ENCODE results near the gene CAMKMT.

The CAMKMT gene

DNA sequence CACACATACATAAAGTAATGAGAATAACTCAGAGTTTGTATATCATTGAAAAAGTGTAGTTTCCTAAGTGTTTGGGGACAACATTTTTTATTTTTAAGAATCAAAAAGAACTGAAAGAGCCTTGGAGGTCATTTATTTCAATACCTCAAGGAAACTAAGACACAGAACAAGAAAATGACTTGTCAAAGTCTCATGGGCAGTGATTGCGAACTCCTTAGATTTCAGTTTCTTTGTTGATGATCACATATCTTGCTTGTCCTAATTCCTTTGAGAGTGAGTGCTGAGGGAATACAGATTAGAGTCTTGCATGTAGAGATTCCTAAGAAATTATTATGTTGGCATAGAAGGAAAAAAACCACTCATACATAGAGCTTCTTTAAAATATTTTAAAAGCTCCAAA is 243.8 kb downstream of the CAMKMT start:
- no peak for DNase-seq

DNA sequence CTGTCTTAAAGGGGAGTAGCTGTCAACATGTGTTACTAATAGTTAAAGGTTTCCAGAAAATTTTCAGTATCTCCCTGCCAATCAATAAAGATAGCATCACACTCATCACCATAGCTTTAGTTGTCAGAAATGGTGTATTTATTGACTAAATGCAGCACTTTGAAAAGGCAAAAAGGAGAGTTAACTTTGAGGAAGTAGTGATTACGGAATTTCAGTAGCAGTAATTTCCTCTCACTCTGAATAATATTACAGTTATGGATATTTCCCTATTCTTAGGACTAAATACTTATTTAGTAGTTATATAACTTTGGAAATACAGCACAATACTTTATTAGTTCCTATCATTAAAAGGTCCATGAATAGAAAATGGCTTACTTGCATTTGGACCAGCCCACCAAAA is 250.5 kb downstream of the CAMKMT start:
- DNase-seq: no peak

DNA sequence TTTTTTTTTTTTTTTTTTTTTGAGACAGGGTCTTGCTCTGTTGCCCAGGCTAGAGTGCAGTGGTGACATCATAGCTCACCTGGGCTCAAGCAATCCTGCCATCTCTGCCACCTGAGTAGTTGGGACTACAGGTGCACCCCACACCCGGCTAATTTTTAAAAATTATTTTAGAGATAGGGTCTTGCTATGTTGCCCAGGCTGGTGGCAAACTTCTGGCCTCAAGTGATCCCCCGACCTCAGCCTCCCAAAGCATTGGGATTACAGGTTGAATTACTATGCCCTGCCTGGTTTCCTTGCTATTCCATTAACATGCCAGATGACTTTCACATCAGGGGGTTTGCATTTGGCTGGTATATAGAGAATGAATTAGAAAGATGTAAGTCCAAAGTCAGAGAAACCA is 253.2 kb downstream of the CAMKMT start:
- DNase-seq: no peak

DNA sequence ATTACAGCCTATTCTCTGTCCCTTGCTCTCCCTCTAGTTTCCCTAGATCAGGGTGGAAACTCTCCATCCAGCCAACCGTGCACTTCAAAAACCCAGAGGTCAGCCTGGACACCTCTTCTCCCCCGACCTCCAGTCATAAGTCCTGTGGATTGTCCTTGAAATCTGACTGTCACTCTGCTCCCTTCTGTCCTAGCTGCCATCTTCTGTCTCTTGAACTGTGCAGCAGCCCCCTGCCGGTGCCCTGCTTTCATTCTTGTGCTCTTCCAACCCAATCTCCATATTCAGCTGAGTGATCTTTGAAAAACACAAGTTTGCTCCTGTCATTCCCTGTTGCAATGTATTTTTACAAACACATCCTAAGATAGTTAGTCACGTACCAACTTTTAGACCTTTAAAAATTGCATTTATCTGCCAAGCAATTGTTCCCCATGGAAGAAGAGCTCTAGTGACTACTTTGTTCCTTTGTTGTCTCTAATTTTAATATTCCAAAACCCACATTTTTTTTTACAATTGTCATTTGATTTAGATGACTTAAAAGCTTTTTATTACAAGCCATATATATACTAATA is 254.3 kb downstream of the CAMKMT start:
- DNase-seq: no peak

DNA sequence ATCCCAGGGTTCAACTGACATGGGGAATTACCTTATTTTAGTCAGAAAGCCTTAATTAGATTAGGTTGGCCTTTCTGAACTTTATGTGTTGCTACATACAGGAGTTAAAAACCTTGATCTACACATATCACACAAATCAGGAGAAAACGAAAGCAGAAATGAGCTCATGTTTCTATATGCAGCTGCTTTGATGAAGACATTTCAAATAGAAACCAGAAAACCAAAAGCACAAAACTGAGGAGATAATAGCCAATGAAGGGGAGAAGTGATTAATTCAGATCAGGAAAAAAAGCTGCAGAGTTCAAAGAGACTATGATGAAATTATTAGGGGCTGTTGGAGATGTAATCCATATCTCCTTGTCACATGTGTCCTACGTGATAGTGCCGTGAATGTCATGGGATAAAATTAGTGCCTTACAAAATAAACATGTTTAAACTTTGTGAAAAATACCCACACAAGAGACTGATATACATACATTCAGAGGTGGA is 255.0 kb downstream of the CAMKMT start:
- DNase-seq: peak; percentile 61

DNA sequence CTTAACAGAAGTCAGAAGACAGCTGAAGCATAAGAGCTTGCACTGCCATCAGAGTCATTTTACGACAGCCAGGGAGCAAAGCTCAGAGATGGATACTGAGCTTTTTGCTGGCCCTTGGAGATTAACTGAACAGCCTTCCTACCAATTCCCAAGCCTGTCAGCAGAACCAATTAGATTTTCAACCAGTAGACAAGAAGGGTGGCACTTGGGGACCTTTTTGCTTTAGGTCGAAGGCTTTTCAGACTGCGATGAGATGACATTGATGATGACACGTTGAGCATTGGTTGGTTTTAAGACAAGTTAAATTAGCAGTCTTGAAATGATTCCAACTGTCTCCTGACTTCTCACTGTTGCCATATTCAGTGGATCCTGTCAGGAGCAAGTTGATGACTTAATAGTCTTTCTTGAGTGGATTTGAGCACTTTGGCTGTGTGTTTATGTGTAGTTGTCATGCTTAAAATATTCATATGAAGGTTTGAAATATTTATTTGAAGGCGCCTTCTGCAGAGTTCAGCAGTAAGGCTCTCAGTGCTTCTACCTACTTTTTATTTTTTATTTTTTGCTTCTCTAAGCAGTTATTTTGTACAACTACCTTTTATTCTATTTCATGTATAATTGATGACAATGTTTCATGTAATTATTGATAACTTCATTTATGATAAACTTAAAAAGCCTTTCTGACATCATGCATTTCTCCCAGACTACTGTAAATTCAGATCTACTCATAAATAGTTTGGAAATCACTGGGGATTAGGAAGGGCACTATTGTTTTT is 256.7 kb downstream of the CAMKMT start:
- DNase-seq: no peak

DNA sequence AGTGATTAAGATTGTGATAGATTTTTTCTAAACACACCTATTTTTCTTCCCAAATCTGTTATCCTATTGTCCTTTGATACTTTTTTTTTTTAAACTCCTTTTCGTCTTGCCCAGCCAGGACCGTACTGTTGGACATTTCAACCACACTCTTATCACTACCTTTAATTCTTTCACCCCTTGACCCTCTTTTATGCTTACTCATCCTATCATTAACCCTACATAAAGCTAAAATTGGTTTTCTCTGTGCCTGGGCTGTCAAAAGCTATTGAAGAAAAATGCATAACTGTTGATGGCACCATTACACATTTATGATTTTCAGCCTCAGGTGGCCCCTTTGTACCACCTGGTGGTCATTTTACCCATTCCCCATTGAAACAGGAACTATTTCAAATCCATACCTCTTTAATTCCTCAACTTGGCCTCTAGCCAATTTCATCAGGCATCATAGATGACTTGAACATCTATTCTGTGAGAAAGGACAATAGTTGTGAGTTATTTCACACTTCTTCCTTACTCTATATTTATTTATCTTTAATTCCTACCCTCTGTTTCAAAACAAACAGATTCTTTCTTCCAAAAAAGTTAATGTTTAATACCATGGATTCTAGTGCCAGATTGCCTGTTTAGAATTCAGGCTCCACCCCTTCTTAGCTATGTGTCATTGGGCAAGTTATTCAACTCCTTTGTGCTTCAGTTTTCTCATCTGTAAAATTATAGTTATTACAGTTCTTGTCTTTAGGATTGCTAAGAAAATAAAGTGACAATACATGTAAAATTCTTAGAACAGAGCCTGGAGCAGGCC is 258.6 kb downstream of the CAMKMT start:
- DNase-seq: no peak

DNA sequence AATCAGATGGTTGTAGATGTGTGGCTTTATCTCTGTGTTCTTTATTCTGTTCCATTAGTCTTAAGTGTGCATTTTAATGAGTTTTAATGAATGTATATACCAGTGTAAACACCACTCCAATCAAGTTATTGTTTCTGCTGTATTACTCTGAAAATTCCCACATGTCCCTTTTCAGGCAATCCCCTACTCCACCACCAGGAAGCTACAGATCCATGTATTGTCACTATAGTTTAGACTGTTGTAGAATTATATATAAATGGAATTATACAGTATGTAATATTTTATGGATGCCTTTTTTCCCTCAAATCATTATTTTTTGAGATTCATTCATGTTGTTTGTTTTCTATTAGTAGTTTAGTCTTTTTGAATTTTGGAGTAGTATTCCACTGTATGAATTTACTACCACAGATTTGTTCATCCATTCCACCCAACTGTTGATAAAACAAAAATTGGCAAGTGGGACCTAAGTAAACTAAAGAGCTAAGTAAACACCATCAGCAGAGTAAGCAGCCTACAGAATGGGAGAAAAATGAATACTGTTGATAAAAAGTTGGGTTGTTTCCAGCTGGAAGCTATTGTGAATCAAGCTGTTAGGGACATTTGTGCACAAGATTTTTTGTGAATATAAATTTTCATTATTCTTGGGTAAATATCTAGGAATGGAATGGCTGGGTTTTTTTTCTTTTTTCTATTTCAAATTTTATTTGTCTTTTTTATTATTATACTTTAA is 262.0 kb downstream of the CAMKMT start:
- no peak for DNase-seq

DNA sequence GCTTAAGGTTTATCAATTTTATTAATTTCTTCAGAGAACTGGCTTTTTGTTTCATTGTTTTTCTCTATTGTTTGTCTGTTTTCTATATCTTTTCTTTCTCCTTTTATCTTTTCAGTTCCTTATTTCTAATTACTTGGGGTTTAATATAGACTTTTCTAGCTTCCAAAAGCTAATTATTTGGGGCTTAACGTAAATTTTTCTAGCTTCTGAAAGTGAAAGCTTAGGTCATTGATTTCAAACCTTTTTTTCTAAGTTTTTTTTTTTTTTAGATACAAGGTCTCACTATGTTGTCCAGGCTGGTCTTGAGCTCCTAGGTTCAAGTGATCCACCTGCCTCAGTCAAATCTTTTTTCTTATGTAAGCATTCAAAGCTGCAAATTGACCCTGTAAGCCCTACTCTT is 266.6 kb downstream of the CAMKMT start:
- DNase-seq: no peak

DNA sequence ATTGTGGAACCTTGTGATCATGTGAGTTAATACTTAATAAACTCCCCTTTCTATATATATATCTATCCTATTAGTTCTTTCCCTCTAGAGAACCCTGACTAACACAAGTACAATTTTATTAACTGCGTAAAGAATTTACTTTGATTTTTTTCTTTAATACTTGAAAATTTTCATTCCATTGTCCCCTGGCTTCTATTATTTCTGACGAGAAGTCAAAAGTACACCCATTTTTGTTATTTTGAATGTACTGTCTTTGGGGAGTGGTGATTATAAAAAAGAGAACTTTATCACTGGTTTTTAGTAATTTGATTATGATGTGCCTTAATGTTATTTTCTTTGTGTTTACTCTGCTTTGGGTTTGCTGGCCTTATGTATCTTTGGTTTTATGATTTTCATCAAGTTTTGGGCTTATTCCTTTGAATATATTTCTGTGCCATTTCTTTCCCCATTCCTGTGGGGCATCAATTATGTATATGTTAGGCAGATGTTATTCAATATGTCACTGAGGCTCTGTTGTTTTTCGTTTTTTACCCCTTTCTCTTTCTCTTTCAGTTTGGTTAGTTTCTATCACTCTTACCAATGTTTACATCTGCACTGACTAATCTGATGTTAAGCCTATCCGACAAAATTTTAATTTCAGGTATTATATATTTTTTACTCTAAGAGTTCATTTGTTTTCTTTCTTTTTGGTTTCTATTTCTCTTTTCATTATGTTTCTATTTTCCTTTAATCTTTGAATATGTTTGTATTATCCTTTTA is 271.4 kb downstream of the CAMKMT start:
- DNase-seq: no peak

DNA sequence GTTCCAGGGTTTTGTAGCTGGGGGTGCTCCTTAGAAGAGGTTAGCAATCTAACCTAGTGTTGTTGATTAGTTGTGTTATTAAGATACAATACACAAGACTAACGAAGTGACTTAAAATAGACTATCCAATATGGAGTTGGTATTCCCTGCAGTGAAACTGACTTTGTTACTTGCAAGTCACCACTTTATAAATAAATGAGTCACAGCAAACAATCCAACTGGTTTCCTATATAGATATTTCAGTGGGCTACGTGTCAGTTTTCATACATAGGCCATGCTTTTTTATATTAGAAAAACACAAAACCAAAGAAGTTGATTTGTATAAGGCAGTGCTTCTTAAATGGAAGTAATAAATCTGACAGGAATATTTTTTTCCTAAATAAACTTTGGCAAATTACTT is 274.0 kb downstream of the CAMKMT start:
- DNase-seq: no peak

DNA sequence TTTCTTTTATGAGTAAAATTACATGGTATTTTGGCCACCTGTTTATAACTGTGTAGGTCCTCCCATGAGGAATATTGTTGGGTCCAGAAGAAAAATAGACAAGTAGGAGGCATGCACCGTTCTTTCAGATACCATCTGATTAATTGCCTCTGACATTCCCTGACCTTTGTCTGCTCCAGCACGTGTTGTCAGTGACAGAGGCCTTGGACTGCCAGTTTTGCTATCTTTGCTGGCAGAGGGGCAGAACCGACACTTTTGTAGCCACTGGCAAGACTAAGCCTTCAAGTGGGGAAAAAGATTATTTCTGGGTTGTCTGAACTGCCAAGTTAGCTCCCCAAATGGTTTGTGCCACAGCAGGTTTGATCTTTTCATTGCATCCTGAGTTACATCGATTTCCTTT is 276.9 kb downstream of the CAMKMT start:
- no peak for DNase-seq

DNA sequence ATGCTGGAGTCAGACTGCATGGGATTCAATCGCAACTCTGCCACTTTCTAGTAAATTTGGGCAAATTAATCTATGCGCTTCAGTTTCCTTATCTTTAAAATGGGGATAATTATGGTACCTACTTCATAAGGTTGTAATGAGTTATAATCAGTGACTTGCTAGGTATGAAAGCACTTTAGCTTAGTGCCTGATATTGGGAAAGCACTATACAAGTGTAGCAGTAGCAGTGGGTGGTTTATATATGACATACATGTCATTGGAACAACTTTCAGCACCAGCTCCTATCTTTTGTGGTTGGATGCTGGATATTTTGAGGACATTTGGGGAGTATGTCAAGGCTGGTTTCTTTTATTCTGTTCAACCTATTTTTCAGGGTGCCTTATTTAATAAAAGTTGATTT is 277.7 kb downstream of the CAMKMT start:
- no peak for DNase-seq

DNA sequence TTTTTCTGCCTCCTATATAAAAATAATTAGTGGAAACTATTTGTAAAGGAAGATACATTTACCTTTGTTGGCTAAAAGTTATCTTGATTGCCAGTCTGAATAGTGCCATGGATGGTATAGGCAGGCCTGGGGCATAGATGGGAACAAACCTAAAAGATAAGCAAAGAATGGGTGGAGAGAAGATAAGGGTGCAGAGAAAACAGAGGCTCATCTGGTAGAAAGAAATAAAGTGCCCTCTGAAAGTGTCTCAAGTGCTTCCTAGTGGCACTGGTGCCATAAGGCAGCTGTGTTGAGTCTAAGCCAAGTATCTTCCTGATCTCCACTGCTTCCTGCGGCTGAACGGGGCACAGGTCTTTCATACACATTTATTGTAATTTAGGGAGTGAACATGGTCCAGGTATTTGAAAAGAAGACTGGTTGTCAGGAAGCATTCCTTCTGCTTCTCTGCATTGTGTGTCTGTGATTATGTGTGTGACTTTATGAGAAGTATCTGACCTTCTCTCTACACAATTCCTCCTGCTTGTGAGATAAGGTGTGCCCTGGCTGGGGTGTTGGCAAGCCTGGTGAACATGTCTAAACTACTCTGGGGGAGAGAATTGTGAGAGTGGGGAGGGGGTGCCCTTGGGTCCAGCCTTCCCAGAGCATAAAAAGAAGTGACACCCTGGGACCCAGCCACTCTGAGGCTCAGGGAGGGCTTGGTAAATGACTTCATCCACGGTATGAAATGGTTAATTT is 280.5 kb downstream of the CAMKMT start:
- no peak for DNase-seq

DNA sequence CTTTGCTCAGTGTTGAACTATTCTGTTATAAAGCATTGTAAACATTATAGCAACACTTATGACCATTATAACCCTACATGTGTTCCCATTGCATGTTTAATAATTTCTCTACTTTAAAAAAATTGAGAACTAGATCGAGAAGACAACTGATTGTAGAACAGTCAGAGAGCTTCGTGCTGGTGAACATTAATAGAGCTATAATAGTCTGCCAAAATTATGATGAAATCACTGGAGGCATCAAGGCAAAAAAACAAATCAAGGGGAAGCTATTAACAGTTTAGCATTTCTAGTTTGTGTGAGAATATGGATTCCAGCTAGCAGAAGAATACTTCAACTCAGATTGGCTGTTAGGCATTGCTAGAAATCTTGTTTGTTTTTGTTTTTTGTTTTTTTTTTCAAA is 284.2 kb downstream of the CAMKMT start:
- no peak for DNase-seq

DNA sequence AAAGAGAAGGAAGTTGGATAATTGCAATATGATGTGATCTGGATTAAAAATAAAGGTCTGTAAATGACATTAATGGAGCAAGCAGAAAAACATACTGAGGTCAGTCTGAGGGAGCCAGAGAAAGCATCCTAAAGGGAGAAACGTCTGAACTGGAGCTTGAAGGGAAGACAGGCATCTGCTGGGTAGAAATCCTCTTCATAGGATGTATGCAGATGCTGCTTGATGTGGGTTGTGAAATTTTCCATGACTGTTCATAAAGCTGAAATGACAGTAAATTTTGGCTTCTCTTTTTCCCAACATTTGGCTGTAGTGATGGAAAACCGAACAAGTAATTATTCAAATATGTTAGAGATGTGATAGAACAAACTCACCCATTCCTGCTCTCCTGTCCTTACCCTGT is 287.6 kb downstream of the CAMKMT start:
- no peak for DNase-seq

DNA sequence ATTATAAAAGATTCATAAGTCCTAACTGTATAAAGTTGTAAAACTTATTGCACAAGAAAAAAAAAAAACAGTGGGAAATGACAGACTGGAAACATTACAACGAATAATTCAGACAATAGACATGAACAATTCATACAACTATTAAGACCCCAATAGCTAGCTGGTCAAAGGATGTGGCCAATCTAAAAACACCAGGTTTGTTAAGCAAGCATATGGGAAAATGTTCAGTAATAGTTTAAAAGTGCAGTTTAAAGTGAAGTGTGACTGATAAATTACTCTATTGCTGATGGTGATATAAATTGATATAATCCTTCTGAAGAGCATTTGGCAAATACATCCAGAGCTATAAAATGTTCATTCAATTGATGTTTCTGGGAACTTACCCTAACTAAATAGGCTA is 289.0 kb downstream of the CAMKMT start:
- DNase-seq: no peak

DNA sequence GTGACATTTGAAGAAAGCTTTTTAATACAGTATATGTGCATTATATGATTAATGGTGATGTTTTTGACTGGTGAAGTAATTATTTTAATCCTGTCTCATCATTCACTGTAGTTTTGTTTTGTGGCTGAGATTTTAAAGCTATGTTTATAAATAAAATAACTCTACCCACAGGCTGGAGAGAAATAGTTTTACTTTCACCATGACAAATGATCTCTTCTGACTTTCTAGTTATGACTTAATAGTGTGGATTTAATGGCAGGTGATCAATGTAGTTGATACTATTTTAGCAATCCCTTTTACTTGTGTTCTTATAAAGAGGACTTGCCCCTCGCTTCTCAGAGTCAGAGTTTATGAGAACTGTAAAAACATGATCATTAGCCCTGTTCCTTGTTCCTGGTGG is 290.2 kb downstream of the CAMKMT start:
- peak; percentile 6 for DNase-seq

DNA sequence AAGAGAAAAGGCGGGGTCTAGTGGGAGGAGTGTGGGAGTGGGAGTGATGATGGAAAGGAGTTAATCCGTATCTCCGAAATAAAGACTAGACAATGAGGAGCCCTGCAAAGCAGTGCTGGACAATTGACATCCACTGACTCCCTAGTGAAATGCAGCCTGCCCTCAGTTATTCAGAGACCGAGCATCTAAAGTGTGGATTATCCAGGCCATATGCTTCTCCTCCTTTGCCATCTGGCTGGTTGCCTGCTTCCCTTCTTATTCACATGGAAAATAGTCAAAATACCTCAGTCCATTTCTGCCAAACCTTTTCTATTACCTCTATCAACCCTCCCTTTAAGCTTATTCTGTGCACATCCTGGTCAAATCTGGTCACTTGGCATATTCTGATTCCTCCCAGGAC is 291.0 kb downstream of the CAMKMT start:
- DNase-seq: no peak

DNA sequence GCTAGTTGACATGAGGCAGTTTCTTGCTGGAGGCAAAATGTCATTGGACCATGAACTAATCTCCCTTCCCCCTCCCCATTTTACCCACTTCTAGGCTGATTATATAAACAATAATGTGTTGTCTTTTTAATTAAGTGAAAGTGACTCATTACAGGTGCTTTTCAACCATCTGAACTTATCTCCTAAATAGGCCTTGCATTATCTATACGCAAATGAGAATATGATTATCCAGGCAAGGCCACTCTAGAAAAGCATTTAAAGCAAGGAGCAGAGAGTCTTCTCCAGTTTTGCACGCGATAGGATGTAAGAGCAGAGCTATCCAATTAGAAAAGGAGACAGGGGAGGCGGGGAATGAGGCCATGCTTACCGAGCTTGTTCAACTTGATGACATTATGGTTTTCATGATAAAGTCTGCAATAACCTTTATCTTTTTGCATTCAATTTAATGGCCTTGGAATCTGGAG is 293.7 kb downstream of the CAMKMT start:
- DNase-seq: no peak

DNA sequence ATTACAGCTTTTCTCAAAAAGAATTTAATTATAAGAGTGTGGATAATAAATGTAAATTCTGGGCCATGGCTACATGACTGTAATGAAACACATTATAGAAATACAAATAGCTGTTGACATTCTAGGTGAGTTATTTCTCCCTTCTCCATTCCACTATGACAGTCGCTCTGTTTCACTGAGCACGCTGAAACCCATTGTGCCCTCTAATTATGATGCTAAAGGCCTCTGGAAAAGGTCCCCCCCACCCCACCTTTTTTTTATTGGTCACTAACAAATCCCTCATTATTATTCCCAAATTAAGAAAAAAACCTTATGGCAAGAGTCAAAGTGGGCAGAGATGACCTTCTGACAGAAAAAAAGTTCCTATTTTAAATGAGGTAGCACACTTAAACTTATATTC is 294.7 kb downstream of the CAMKMT start:
- DNase-seq: no peak
